Measurements from ENCODE around the gene STRBP. TPM values are rescaled to one million over a fixed set of nuclear protein-coding genes. Genes with fewer than 3 reads are reported as not detected.

Gene STRBP
- total RNA-seq, 1 experiment from 2014 or later, result 40.3 TPM

DNA sequence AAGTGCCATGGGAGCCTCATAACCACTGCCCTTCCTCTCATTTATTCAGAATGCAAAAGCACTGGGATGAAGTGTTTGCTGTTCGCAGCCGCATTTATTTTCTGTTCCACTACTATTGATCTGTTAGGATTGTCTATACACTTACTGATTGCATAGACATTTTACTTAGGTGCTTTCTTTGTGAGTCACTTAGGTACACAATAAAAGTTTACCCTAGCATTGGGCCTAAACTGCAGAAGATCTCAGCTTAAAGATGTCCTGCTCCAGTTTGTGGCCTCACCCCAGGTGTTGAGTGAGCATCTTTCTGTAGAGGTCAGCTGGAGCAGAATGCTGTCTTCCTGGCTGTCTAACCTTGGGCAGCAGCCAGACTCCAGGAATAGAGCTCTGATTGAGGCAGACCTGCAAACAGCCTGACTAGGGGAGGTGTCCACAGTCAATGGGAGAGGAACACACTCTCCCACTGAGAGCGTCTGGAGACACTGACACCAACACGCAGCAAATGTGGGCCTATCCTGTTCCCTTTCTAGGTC lies 181.0 kb downstream of the STRBP start:
- no TSS peak for BruUV-seq (replicated peaks)

DNA sequence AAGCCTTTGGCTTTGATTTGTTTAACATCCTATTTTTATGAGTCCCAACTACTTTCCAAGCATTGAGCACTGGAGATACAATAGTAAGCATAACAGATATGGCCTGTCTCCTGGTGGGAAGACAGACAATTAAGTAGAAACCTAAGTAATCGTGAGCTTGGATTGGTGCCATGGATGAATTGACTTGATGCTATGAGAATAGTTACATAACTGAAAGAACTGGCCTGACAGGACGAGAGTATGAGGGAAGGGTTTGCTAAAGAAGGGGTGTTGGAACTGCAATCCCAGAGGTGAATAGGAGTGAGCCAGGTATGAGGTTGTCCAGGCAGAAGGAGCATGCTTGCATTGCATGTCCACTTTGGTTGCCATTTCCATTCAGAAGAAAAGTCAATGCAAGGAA lies 182.5 kb downstream of the STRBP start:
- no peaks in the 10 kb centered on the region for H3K27me3 ChIP-seq (ENCODE audit: control insufficient read depth, insufficient read depth, low read length)
- no peaks in the 10 kb centered on the region; the same call in none of the 2 replicates for H3K36me3 ChIP-seq (ENCODE audit: control insufficient read depth, insufficient read depth, low read length)
- H3K4me3 ChIP-seq (ENCODE audit: low read depth in 2 of 2, low read length in 2 of 2), result no peak overlapping the region
- no peak overlapping the region for H3K27ac ChIP-seq (ENCODE audit: low read length)
- intact Hi-C loops (cut with micrococcal nuclease; ENCODE audit: unreplicated experiment), result no loop called here
- no peak for TF ChIP-seq TCF7L2 (IDR thresholded peaks at IDR 0.05; ENCODE audit: low read depth, low read length)
- in situ Hi-C loops (cut with HindIII; ENCODE audit: low pct_unique_long_range_greater_than_20kb, low sequenced_read_pairs), result no loop called here
- ATAC-seq (no peak), DNase-seq (ENCODE audit: low read depth, low spot score) (no peak)
- H3K9me3 ChIP-seq (ENCODE audit: control insufficient read depth, insufficient read depth, low read depth, low read length), result no peaks in the 10 kb centered on the region
- CTCF ChIA-PET, result no interaction called here
- no TSS peak for BruUV-seq (replicated peaks)
- POLR2A ChIA-PET, result no interaction called here
- no peaks in the 10 kb centered on the region for H3K4me1 ChIP-seq (ENCODE audit: control insufficient read depth, insufficient read depth, low read length)

More for the DNA sequence above, 181.0 kb downstream of the STRBP start:
- Histone ChIP-seq H3K27me3 (ENCODE audit: control insufficient read depth, insufficient read depth, low read length) (no peaks in the 10 kb centered on the region), H3K4me1 (ENCODE audit: control insufficient read depth, insufficient read depth, low read length) (no peaks in the 10 kb centered on the region), H3K9me3 (ENCODE audit: control insufficient read depth, insufficient read depth, low read depth, low read length) (no peaks in the 10 kb centered on the region), H3K27ac (ENCODE audit: low read length) (no peak overlapping the region), H3K36me3 (ENCODE audit: control insufficient read depth, insufficient read depth, low read length) (no peaks in the 10 kb centered on the region; the same call in none of the 2 replicates), H3K4me3 (ENCODE audit: low read depth in 2 of 2, low read length in 2 of 2) (no peak overlapping the region)
- TF ChIP-seq, protein P1, sequence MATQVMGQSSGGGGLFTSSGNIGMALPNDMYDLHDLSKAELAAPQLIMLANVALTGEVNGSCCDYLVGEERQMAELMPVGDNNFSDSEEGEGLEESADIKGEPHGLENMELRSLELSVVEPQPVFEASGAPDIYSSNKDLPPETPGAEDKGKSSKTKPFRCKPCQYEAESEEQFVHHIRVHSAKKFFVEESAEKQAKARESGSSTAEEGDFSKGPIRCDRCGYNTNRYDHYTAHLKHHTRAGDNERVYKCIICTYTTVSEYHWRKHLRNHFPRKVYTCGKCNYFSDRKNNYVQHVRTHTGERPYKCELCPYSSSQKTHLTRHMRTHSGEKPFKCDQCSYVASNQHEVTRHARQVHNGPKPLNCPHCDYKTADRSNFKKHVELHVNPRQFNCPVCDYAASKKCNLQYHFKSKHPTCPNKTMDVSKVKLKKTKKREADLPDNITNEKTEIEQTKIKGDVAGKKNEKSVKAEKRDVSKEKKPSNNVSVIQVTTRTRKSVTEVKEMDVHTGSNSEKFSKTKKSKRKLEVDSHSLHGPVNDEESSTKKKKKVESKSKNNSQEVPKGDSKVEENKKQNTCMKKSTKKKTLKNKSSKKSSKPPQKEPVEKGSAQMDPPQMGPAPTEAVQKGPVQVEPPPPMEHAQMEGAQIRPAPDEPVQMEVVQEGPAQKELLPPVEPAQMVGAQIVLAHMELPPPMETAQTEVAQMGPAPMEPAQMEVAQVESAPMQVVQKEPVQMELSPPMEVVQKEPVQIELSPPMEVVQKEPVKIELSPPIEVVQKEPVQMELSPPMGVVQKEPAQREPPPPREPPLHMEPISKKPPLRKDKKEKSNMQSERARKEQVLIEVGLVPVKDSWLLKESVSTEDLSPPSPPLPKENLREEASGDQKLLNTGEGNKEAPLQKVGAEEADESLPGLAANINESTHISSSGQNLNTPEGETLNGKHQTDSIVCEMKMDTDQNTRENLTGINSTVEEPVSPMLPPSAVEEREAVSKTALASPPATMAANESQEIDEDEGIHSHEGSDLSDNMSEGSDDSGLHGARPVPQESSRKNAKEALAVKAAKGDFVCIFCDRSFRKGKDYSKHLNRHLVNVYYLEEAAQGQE (IDR thresholded peaks at IDR 0.05; ENCODE audit: insufficient read depth in 1 of 2, low read depth in 2 of 2, low read length in 1 of 2), result no peak
- TF ChIP-seq, protein P2, sequence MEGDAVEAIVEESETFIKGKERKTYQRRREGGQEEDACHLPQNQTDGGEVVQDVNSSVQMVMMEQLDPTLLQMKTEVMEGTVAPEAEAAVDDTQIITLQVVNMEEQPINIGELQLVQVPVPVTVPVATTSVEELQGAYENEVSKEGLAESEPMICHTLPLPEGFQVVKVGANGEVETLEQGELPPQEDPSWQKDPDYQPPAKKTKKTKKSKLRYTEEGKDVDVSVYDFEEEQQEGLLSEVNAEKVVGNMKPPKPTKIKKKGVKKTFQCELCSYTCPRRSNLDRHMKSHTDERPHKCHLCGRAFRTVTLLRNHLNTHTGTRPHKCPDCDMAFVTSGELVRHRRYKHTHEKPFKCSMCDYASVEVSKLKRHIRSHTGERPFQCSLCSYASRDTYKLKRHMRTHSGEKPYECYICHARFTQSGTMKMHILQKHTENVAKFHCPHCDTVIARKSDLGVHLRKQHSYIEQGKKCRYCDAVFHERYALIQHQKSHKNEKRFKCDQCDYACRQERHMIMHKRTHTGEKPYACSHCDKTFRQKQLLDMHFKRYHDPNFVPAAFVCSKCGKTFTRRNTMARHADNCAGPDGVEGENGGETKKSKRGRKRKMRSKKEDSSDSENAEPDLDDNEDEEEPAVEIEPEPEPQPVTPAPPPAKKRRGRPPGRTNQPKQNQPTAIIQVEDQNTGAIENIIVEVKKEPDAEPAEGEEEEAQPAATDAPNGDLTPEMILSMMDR (IDR thresholded peaks at IDR 0.05), result no peak
- TF ChIP-seq TCF7L2 (IDR thresholded peaks at IDR 0.05; ENCODE audit: low read depth, low read length), result no peak
- no peak for TF ChIP-seq SIN3A (IDR thresholded peaks at IDR 0.05; ENCODE audit: borderline replicate concordance, insufficient read depth, low read depth, low read length)
- TF ChIP-seq POLR2AphosphoS5 (IDR thresholded peaks at IDR 0.05; ENCODE audit: low read depth, low read length), result no peak
- DNase-seq (ENCODE audit: low read depth, low spot score), result no peak
- intact Hi-C loops (cut with micrococcal nuclease; ENCODE audit: unreplicated experiment) (no loop called here), in situ Hi-C loops (cut with HindIII; ENCODE audit: low pct_unique_long_range_greater_than_20kb, low sequenced_read_pairs) (no loop called here)
- ChIA-PET POLR2A (no interaction called here), CTCF (interaction anchor here (0.7 kb wide), 1 partner anchor 18 kb away, joined by 5 read pairs; no protein-coding TSS in a partner anchor)
- no peak for ATAC-seq

DNA sequence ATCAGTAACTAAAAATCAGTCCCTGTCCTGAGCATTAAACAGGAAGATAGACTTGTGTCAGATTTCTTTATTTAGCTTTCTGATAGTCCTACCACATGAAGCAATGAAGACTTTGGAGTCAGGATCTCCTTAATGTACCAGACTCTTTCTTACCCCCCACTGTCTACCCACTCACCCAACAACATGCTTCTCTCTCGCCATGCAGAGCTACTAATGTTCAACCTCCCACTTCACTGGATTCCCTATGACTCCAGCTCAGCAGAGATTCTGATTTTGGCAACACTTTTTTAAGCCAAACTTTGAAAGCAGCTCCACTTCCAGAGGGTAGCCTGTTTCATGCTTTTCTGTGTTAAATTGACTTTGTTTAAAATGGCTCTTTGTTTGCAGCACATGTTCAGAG lies 184.1 kb downstream of the STRBP start:
- Histone ChIP-seq H3K27ac (ENCODE audit: low read length) (no peak overlapping the region), H3K27me3 (ENCODE audit: control insufficient read depth, insufficient read depth, low read length) (no peaks in the 10 kb centered on the region), H3K4me3 (ENCODE audit: low read depth in 2 of 2, low read length in 2 of 2) (no peak overlapping the region), H3K4me1 (ENCODE audit: control insufficient read depth, insufficient read depth, low read length) (no peaks in the 10 kb centered on the region), H3K9me3 (ENCODE audit: control insufficient read depth, insufficient read depth, low read depth, low read length) (no peaks in the 10 kb centered on the region), H3K36me3 (ENCODE audit: control insufficient read depth, insufficient read depth, low read length) (peaks cover 6% of the 10 kb centered on the region)
- DNase-seq (ENCODE audit: low read depth, low spot score), result no peak
- POLR2A ChIA-PET, result no interaction called here
- CTCF ChIA-PET, result interaction anchor here (0.6 kb wide), 1 partner anchor 9 kb away, joined by 3 read pairs; no protein-coding TSS in a partner anchor
- in situ Hi-C loops (cut with HindIII; ENCODE audit: low pct_unique_long_range_greater_than_20kb, low sequenced_read_pairs), result no loop called here
- intact Hi-C loops (cut with micrococcal nuclease; ENCODE audit: unreplicated experiment), result loop anchor here (5.0 kb wide), 1 partner anchor 268 kb away; no protein-coding TSS in a partner anchor
- TF ChIP-seq TCF7L2 (IDR thresholded peaks at IDR 0.05; ENCODE audit: low read depth, low read length) (no peak), POLR2AphosphoS5 (IDR thresholded peaks at IDR 0.05; ENCODE audit: low read depth, low read length) (no peak)
- BruUV-seq (replicated peaks), result no TSS peak
- no peak for ATAC-seq

Measured in Panc1 (cell line).